Measurements from ENCODE around the gene COX7A2L. TPM values are rescaled to one million over a fixed set of nuclear protein-coding genes. Genes with fewer than 3 reads are reported as not detected.
"Not testable (repeated sequence)": the region's sequence is repeated elsewhere in the genome, so short reads cannot be mapped to it uniquely, and the experiment has no call there.

Gene COX7A2L
- 10 to 100 TPM; 73.1 to 76.7 TPM for total RNA-seq
- 100 to 1,000 TPM; 174 to 222 (median 194) TPM for polyA plus RNA-seq
- 46.7 to 86.7 (median 75.2) reads per million in 6 experiments for total RNA-seq

- Mint-ChIP-seq H3K27ac (peak within 1 kb of the TSS; percentile 98 to 99 (median 99)), H3K9me3 (no peaks in the 10 kb centered on the region), H3K4me3 (peak within 1 kb of the TSS; percentile 87 to 95 (median 90)), H3K27me3 (no peaks in the 10 kb centered on the region), H3K36me3 (peaks cover 0 to 10% (median 3%) of the 10 kb centered on the region in 3 donors), H3K4me1 (peaks cover 26 to 54% (median 52%) of the 10 kb centered on the region in 4 donors)
- peak; percentile 92 to 99 (median 96) for DNase-seq
- peak; percentile 89 for ATAC-seq
- POLR2A ChIA-PET = interaction anchor here (0.6 to 1.7 kb wide), 6 partner anchors 10 to 1635 kb away, joined by 3 to 4 read pairs (median 3); partner anchors contain the start of gene LRPPRC
These were observed at the start of gene COX7A2L for GRCh38 chr2:42360890-42361727. Gene COX7A2L (minus strand): TSS chr2:42361217. CDS start chr2:42361161, 56 bp downstream.

GRCh38 chr2:42408009-42408408 is 47.0 kb upstream of the COX7A2L start:
- POLR2A ChIA-PET = no interaction called here
- Mint-ChIP-seq H3K27ac (no peak overlapping the region), H3K27me3 (peaks cover 0 to 1% (median 0%) of the 10 kb centered on the region in 5 donors), H3K9me3 (no peaks in the 10 kb centered on the region), H3K36me3 (no peaks in the 10 kb centered on the region), H3K4me3 (no peak overlapping the region), H3K4me1 (no peaks in the 10 kb centered on the region)
- no peak for DNase-seq
- no peak for ATAC-seq

- DNase-seq (no peak), ATAC-seq (no peak)
- Mint-ChIP-seq H3K9me3 (no peaks in the 10 kb centered on the region), H3K27me3 (peaks cover 0 to 1% (median 0%) of the 10 kb centered on the region in 5 donors), H3K36me3 (no peaks in the 10 kb centered on the region), H3K27ac (no peak overlapping the region), H3K4me3 (no peak overlapping the region), H3K4me1 (no peaks in the 10 kb centered on the region)
- POLR2A ChIA-PET = no interaction called here
These were observed 46.5 kb upstream of the COX7A2L start for GRCh38 chr2:42407476-42407875.

GRCh38 chr2:42404676-42405075 is 43.7 kb upstream of the COX7A2L start:
- H3K36me3 Mint-ChIP-seq = no peaks in the 10 kb centered on the region
- POLR2A ChIA-PET = no interaction called here
- no peak overlapping the region for H3K27ac Mint-ChIP-seq
- peaks cover 0 to 2% (median 0%) of the 10 kb centered on the region in 9 donors for H3K9me3 Mint-ChIP-seq
- no peak for DNase-seq
- ATAC-seq = no peak
- no peaks in the 10 kb centered on the region for H3K4me1 Mint-ChIP-seq
- H3K27me3 Mint-ChIP-seq = peaks cover 0 to under 1% (median 0%) of the 10 kb centered on the region in 5 donors
- no peak overlapping the region for H3K4me3 Mint-ChIP-seq

- no peak overlapping the region for H3K4me3 Mint-ChIP-seq
- H3K27me3 Mint-ChIP-seq = peaks cover 0 to 3% (median 0%) of the 10 kb centered on the region in 5 donors
- no peak for ATAC-seq
- POLR2A ChIA-PET = no interaction called here
- H3K36me3 Mint-ChIP-seq = no peaks in the 10 kb centered on the region
- H3K9me3 Mint-ChIP-seq = peaks cover 0 to 2% (median 0%) of the 10 kb centered on the region in 9 donors
- no peak overlapping the region for H3K27ac Mint-ChIP-seq
- DNase-seq = no peak
- H3K4me1 Mint-ChIP-seq = no peaks in the 10 kb centered on the region
These were observed 40.8 kb upstream of the COX7A2L start for GRCh38 chr2:42401773-42402172.

- H3K9me3 Mint-ChIP-seq, H3K27me3 Mint-ChIP-seq, ATAC-seq, H3K4me3 Mint-ChIP-seq, H3K27ac Mint-ChIP-seq, DNase-seq, POLR2A ChIA-PET, H3K36me3 Mint-ChIP-seq, H3K4me1 Mint-ChIP-seq: not testable (repeated sequence)
These were observed 37.0 kb upstream of the COX7A2L start for GRCh38 chr2:42398052-42398451.

- H3K9me3 Mint-ChIP-seq, DNase-seq, POLR2A ChIA-PET, H3K27me3 Mint-ChIP-seq, H3K4me3 Mint-ChIP-seq, ATAC-seq, H3K36me3 Mint-ChIP-seq, H3K4me1 Mint-ChIP-seq, H3K27ac Mint-ChIP-seq: not testable (repeated sequence)
These were observed 32.3 kb upstream of the COX7A2L start for GRCh38 chr2:42393320-42393719.

- no peaks in the 10 kb centered on the region for H3K4me1 Mint-ChIP-seq
- DNase-seq = no peak
- ATAC-seq = no peak
- H3K27me3 Mint-ChIP-seq = peaks cover 0 to 5% (median 0%) of the 10 kb centered on the region in 5 donors
- H3K27ac Mint-ChIP-seq = no peak overlapping the region
- no peaks in the 10 kb centered on the region for H3K36me3 Mint-ChIP-seq
- POLR2A ChIA-PET = interaction anchor here (0.6 kb wide), 1 partner anchor 32 kb away, joined by 3 read pairs; the partner anchor contains the start of gene COX7A2L
- no peaks in the 10 kb centered on the region for H3K9me3 Mint-ChIP-seq
- no peak overlapping the region for H3K4me3 Mint-ChIP-seq
These were observed 31.2 kb upstream of the COX7A2L start for GRCh38 chr2:42392191-42392590.

- no peak for ATAC-seq
- Mint-ChIP-seq H3K27ac (no peak overlapping the region), H3K36me3 (no peaks in the 10 kb centered on the region), H3K4me1 (no peaks in the 10 kb centered on the region), H3K27me3 (peaks cover 0 to 5% (median 0%) of the 10 kb centered on the region in 5 donors), H3K9me3 (no peaks in the 10 kb centered on the region), H3K4me3 (no peak overlapping the region)
- POLR2A ChIA-PET = no interaction called here
- DNase-seq = no peak
These were observed 29.5 kb upstream of the COX7A2L start for GRCh38 chr2:42390401-42390969.

GRCh38 chr2:42386682-42387081 is 25.7 kb upstream of the COX7A2L start:
- POLR2A ChIA-PET = no interaction called here
- peaks cover 0 to 5% (median 0%) of the 10 kb centered on the region in 5 donors for H3K27me3 Mint-ChIP-seq
- DNase-seq (no peak), ATAC-seq (no peak)
- H3K9me3 Mint-ChIP-seq = no peaks in the 10 kb centered on the region
- no peak overlapping the region for H3K27ac Mint-ChIP-seq
- no peaks in the 10 kb centered on the region for H3K36me3 Mint-ChIP-seq
- H3K4me3 Mint-ChIP-seq = no peak overlapping the region
- peaks cover 0 to 2% (median 0%) of the 10 kb centered on the region in 4 donors for H3K4me1 Mint-ChIP-seq

- POLR2A ChIA-PET = no interaction called here
- H3K27me3 Mint-ChIP-seq = peaks cover 0 to 5% (median 2%) of the 10 kb centered on the region in 5 donors
These were observed 24.2 kb upstream of the COX7A2L start for GRCh38 chr2:42385225-42385624.

GRCh38 chr2:42383855-42384530 is 23.0 kb upstream of the COX7A2L start:
- Mint-ChIP-seq H3K4me3 (no peak overlapping the region), H3K9me3 (no peaks in the 10 kb centered on the region), H3K27me3 (peaks cover 0 to 5% (median 2%) of the 10 kb centered on the region in 5 donors), H3K27ac (no peak overlapping the region), H3K36me3 (no peaks in the 10 kb centered on the region), H3K4me1 (peaks cover 0 to 2% (median 0%) of the 10 kb centered on the region in 4 donors)
- ATAC-seq = no peak
- DNase-seq = no peak
- POLR2A ChIA-PET = no interaction called here

More at GRCh38 chr2:42385225-42385624, 24.2 kb upstream of the COX7A2L start:
- ATAC-seq (no peak), DNase-seq (no peak)
- Mint-ChIP-seq H3K4me1 (peaks cover 0 to 2% (median 0%) of the 10 kb centered on the region in 4 donors), H3K27ac (no peak overlapping the region), H3K36me3 (no peaks in the 10 kb centered on the region), H3K4me3 (no peak overlapping the region), H3K9me3 (no peaks in the 10 kb centered on the region)
